HepG2 (cell line): Measurements from ENCODE around the gene DUSP9. TPM values are rescaled to one million over a fixed set of nuclear protein-coding genes. Genes with fewer than 3 reads are reported as not detected.

Experiments
- ATAC-seq: fragments of 200-7000 bp; cut with Tn5 transposase; 3 replicates; pipeline ENCODE4 v1.9.1; 2020; ENCODE audit warnings: mild to moderate bottlenecking, moderate library complexity
- BruUV-seq: library from RNA; stranded (reverse); fragments of 400-500 nt; replicated peaks from 2 replicates; lab custom pipeline; 2021; lab: Mats Ljungman, UMichigan
- CTCF ChIA-PET: fragments of 300-600 bp; formaldehyde crosslinking; extraction: SDS; loops from one replicate; lab custom pipeline; 2021; ENCODE audit warnings: low total read pairs, inconsistent platforms, low intra/inter-chr PET ratio; lab: Yijun Ruan, JAX
- POLR2A ChIA-PET: fragments of 350-600 bp; sonication (Branson Sonifier 250); formaldehyde crosslinking; loops from one replicate; lab custom pipeline; 2020; ENCODE audit warnings: antibody characterized with exemption, inconsistent platforms; lab: Yijun Ruan, JAX
- DNase-seq: peaks from one replicate; pipeline ENCODE4 v3.0.0-alpha.2; 2015; ENCODE audit warnings: low spot score
- FAIRE-seq: peaks from 3 replicates; lab custom pipeline; 2011; peaks lifted over from hg19 to GRCh38; lab: Jason Lieb, UNC
- H2AFZ ChIP-seq: one replicate; pipeline ENCODE4 v1.6.1; 2011; ENCODE audit warnings: low read length, inconsistent platforms
- H3K27ac ChIP-seq: fragments of 300-600 bp; 3 replicates; pipeline ENCODE4 v1.8.0; 2011; ENCODE audit warnings: mixed run types, mild to moderate bottlenecking, mixed read lengths, low read length, inconsistent platforms; ENCODE audit not compliant: insufficient read depth; ENCODE audit errors: extremely low read length
- H3K27me3 ChIP-seq, 2 experiments: fragments of 200-600 bp in 1 of 2; 2 replicates in 1 of 2; 3 replicates in 1 of 2; pipeline versions ENCODE4 v1.6.0 to v1.8.0; 2011; ENCODE audit warnings: low read length in 2 of 2, mild to moderate bottlenecking in 2 of 2, moderate library complexity in 2 of 2, inconsistent platforms in 1 of 2; ENCODE audit not compliant: insufficient read depth in 2 of 2, control insufficient read depth in 1 of 2
- H3K36me3 ChIP-seq, 2 experiments: fragments of 200-600 bp in 1 of 2; replicated peaks in 1 of 2; 2 replicates in 1 of 2; 3 replicates in 1 of 2; pipeline versions ENCODE4 v1.5.1 to v1.8.0; 2011; ENCODE audit warnings: low read length in 2 of 2, inconsistent platforms in 1 of 2; ENCODE audit not compliant: insufficient read depth in 2 of 2, control insufficient read depth in 1 of 2
- H3K4me1 ChIP-seq: 2 replicates; pipeline ENCODE4 v1.5.1; 2012; ENCODE audit warnings: low read length, inconsistent platforms; ENCODE audit not compliant: insufficient read depth
- H3K4me2 ChIP-seq: 2 replicates; pipeline ENCODE4 v1.6.0; 2011; ENCODE audit warnings: low read depth, low read length, inconsistent platforms
- H3K4me3 ChIP-seq, 3 experiments: fragments of 200-600 bp in 1 of 3; sonication (generic), shearing (Covaris generic) in 1 of 3; replicated peaks in 1 of 3; 2 replicates each; pipeline ENCODE4 v1.5.1; 2011 to 2016; ENCODE audit warnings: low read length in 3 of 3, inconsistent platforms in 2 of 3, low read depth in 2 of 3, mild to moderate bottlenecking in 2 of 3, control low read depth in 1 of 3, mixed read lengths in 1 of 3; ENCODE audit not compliant: insufficient read depth in 1 of 3
- H3K79me2 ChIP-seq: one replicate; pipeline ENCODE4 v1.6.1; 2011; ENCODE audit warnings: low read length, inconsistent platforms; ENCODE audit not compliant: insufficient read depth
- H3K9ac ChIP-seq: 2 replicates; pipeline ENCODE4 v1.6.0; 2011; ENCODE audit warnings: mild to moderate bottlenecking, low read depth, low read length, inconsistent platforms; ENCODE audit not compliant: insufficient read depth
- H3K9me3 ChIP-seq: 2 replicates; pipeline ENCODE4 v1.5.1; 2012; ENCODE audit warnings: mild to moderate bottlenecking, low read length
- H4K20me1 ChIP-seq: 2 replicates; pipeline ENCODE4 v1.6.0; 2011; ENCODE audit warnings: inconsistent platforms, mild to moderate bottlenecking, low read length, moderate library complexity; ENCODE audit not compliant: insufficient read depth
- AGO1 ChIP-seq: fragments of 200-400 bp; formaldehyde crosslinking; IDR thresholded peaks from 2 replicates; pipeline ENCODE4 v1.6.1; 2017; ENCODE audit warnings: mild to moderate bottlenecking, low read depth, low read length, moderate library complexity; ENCODE audit not compliant: poor library complexity, severe bottlenecking
- AGO2 ChIP-seq: fragments of 200-400 bp; formaldehyde crosslinking; optimal IDR thresholded peaks from 2 replicates; pipeline ENCODE3; 2017; ENCODE audit warnings: mild to moderate bottlenecking, low read depth, low read length, moderate library complexity
- MEF2D ChIP-seq: sonication (generic); formaldehyde crosslinking; IDR thresholded peaks from 2 replicates; pipeline ENCODE4 v1.5.1; 2020; ENCODE audit warnings: mild to moderate bottlenecking, missing genetic modification reagents
- NR2F6 ChIP-seq, 2 experiments: IDR thresholded peaks; 2 replicates each; pipeline ENCODE4 v1.6.1; 2016; ENCODE audit warnings: antibody characterized with exemption in 1 of 2, mild to moderate bottlenecking in 1 of 2
- POLR2G ChIP-seq: fragments of 200-400 bp; formaldehyde crosslinking; IDR thresholded peaks from 2 replicates; pipeline ENCODE4 v1.6.1; 2018; ENCODE audit warnings: mild to moderate bottlenecking, low read depth, low read length, moderate library complexity
- RBFOX2 ChIP-seq: fragments of 200-400 bp; formaldehyde crosslinking; IDR thresholded peaks from 2 replicates; pipeline ENCODE4 v1.6.1; 2017; ENCODE audit warnings: low read depth, mild to moderate bottlenecking, low read length
- WGBS: methylation state at CpG from one replicate; pipeline ENCODE4 v1.1.6; 2017; ENCODE audit warnings: low lambda C conversion rate; 5-methylcytosine and 5-hydroxymethylcytosine counted together
- in situ Hi-C: cut with HindIII; loops from 2 replicates; pipeline ENCODE4 v1.10.0; 2017; ENCODE audit warnings: low pct_unique_long_range_greater_than_20kb; ENCODE audit not compliant: extremely low pct_ligation_motif_present
- intact Hi-C: fragments of 100-400 bp; cut with micrococcal nuclease; formaldehyde crosslinking; loops from one replicate; pipeline ENCODE4 v1.10.0; 2022; ENCODE audit not compliant: unreplicated experiment
- polyA plus RNA-seq, 8 experiments: library from polyadenylated mRNA; depleted of rRNA in 3 of 8; stranded (reverse) in 7 of 8; unstranded in 1 of 8; fragments of >200 nt; fragmentation: Illumina TruSeq in 4 of 8; extraction: Trizol in 4 of 8; gene quantifications; 2 replicates each; pipeline versions ENCODE4 v1.2.1 to v1.2.3, GENCODE V29; 2011 to 2016; ENCODE audit warnings: low read depth in 4 of 8, missing spikeins in 1 of 8, mixed read lengths in 1 of 8; ENCODE audit not compliant: insufficient read depth in 1 of 8
- total RNA-seq, 5 experiments: library from RNA; depleted of rRNA; stranded (reverse); fragments of >200 nt; fragmentation: Illumina TruSeq; extraction: Trizol; gene quantifications; 2 replicates each; pipeline ENCODE4 v1.2.3, GENCODE V29; 2016; ENCODE audit warnings: low read depth in 1 of 5

Gene DUSP9
- total and polyA plus RNA-seq, 2 of the 13 experiments (the other 11 are each of a cell fraction or from before 2014, with no cell fraction given), result 235 to 435 TPM

GRCh38 chrX:153692003-153692402, 45.0 kb downstream of the DUSP9 start:
- no peak for FAIRE-seq
- Histone ChIP-seq H3K79me2 (peaks cover 11% of the 10 kb centered on the region), H4K20me1 (peaks cover 22% of the 10 kb centered on the region), H3K4me1 (peaks cover 24% of the 10 kb centered on the region; the same call in 1 of the 2 replicates), H3K27ac (no peak overlapping the region), H3K9ac (peak overlapping the region; percentile 22; the same call in 1 of the 2 replicates), H3K4me3 (peak overlapping the region in 1 of 3 experiments; percentile 5; a peak in 2 of 6 replicates), H3K4me2 (peak overlapping the region; percentile 37; the same call in 1 of the 2 replicates), H3K27me3 (no peaks in the 10 kb centered on the region), H3K36me3 (peaks cover 0 to 3% of the 10 kb centered on the region in 2 experiments; a peak in 2 of 5 replicates), H2AFZ (no peak overlapping the region), H3K9me3 (no peaks in the 10 kb centered on the region)
- no peak for ATAC-seq
- intact Hi-C loops (no loop called here), in situ Hi-C loops (no loop called here)
- ChIA-PET CTCF (no interaction called here), POLR2A (interaction anchor here (1.0 kb wide), 1 partner anchor 35 kb away, joined by 3 read pairs; no protein-coding TSS in a partner anchor)
- WGBS, result 80% methylated on average over 2 of the region's 4 CpGs
- DNase-seq, result no peak
- TF ChIP-seq MEF2D (CRISPR knock-in tag), result no peak
- TF ChIP-seq POLR2G, result peak; percentile 11; the same call in 1 of the 2 replicates
- no TSS peak for BruUV-seq

GRCh38 chrX:153692611-153693156, 45.7 kb downstream of the DUSP9 start:
- WGBS, result 95% methylated on average over 4 of the region's 24 CpGs
- Histone ChIP-seq H3K79me2 (peaks cover 11% of the 10 kb centered on the region), H3K9me3 (no peaks in the 10 kb centered on the region), H2AFZ (no peak overlapping the region), H3K36me3 (peaks cover 0 to 3% of the 10 kb centered on the region in 2 experiments; a peak in 2 of 5 replicates), H4K20me1 (peaks cover 22% of the 10 kb centered on the region), H3K4me3 (0 out of 6 replicates have a peak overlapping the region, but pooled peaks of 1 of the 3 experiments have one; percentile 1), H3K4me2 (peak overlapping the region; percentile 7; the same call in 1 of the 2 replicates), H3K27ac (no peak overlapping the region), H3K9ac (no peak overlapping the region), H3K4me1 (peaks cover 24% of the 10 kb centered on the region; the same call in 1 of the 2 replicates), H3K27me3 (no peaks in the 10 kb centered on the region)
- no TSS peak for BruUV-seq
- FAIRE-seq, result no peak
- DNase-seq, result no peak
- no peak for ATAC-seq
- POLR2A ChIA-PET, result interaction anchor here (1.0 kb wide), 1 partner anchor 34 kb away, joined by 3 read pairs; no protein-coding TSS in a partner anchor
- CTCF ChIA-PET, result no interaction called here
- TF ChIP-seq RBFOX2 (peak; percentile 91), AGO1 (peak; percentile 98), NR2F6 (IDR thresholded peaks at IDR 0.05) (no peak), NR2F6 (CRISPR knock-in tag; IDR thresholded peaks at IDR 0.05) (no peak), AGO2 (peak; percentile 77)
- in situ Hi-C loops, result no loop called here
- intact Hi-C loops, result no loop called here
